ENCODE results near the gene RGS10.

Gene RGS10

DNA sequence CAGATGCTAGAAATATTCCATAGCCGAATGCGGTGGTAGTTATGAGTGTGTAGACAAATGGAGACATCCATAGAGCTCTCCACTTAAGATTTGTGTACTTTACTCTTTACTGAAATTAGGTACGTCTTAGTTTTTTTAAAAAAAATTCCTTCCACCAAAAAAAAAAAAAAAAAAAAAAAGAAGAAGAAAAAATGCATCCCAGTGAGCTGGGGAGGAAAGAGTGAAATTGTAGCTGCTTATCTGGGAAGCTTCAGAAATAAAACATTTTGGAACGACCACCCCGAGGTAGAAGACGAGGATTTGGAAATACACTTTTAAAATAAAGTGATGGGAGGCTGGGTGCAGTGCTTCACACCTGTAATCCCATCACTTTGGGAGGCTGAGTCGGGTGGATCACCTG, 53.8 kb downstream of the RGS10 start:
- DNase-seq = no peak
- H3K9me3 Mint-ChIP-seq = no peaks in the 10 kb centered on the region
- H3K4me3 Mint-ChIP-seq = no peak overlapping the region
- H3K36me3 Mint-ChIP-seq (ENCODE audit: low read depth) = no peaks in the 10 kb centered on the region
- peak overlapping the region; percentile 93 for H3K27ac Mint-ChIP-seq
- peaks cover 37% of the 10 kb centered on the region for H3K4me1 Mint-ChIP-seq (ENCODE audit: low read depth)
- no peaks in the 10 kb centered on the region for H3K27me3 Mint-ChIP-seq

DNA sequence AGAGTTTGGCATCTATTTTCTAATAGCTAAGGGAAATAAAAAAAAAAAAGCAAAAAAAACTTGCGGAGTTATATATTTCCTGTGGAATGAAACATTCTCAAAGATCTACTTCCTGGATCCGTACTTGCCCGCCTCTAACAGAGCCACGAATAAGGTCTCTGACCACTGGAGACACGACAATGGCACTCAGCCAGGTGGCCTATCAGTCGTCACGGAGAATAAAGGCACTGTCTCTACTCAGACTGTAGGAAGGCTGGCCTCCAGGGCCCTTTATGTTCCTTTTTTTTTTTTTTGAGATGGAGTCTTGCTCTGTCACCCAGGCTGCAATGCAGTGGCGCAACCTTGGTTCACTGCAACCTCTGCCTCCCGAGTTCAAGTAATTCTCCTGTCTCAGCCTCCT, 58.7 kb downstream of the RGS10 start:
- no peak overlapping the region for H3K27ac Mint-ChIP-seq
- no peaks in the 10 kb centered on the region for H3K9me3 Mint-ChIP-seq
- DNase-seq = no peak
- no peaks in the 10 kb centered on the region for H3K36me3 Mint-ChIP-seq (ENCODE audit: low read depth)
- no peaks in the 10 kb centered on the region for H3K27me3 Mint-ChIP-seq
- H3K4me3 Mint-ChIP-seq = no peak overlapping the region
- peaks cover 13% of the 10 kb centered on the region for H3K4me1 Mint-ChIP-seq (ENCODE audit: low read depth)

DNA sequence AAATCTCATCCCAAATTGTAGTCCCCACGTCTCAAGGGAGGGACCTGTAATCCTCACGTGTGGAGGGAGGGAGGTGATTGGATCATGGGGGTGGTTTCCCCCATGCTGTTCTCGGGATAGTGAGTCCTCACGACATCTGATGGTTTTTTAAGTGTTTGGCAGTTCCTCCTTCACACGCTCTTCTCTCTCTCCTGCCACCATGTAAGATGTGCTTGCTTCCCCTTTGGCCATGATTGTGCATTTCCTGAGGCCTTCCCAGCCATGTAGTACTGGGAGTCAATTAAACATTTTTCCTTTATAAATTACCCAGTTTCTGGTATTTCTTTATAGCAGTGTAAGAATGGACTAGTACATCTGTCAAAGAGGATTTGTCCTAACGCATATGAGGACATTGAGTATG, 59.5 kb downstream of the RGS10 start:
- no peaks in the 10 kb centered on the region for H3K27me3 Mint-ChIP-seq
- H3K4me3 Mint-ChIP-seq = no peak overlapping the region
- H3K4me1 Mint-ChIP-seq (ENCODE audit: low read depth) = peaks cover 19% of the 10 kb centered on the region
- H3K36me3 Mint-ChIP-seq (ENCODE audit: low read depth) = no peaks in the 10 kb centered on the region
- H3K27ac Mint-ChIP-seq = no peak overlapping the region
- DNase-seq = no peak
- no peaks in the 10 kb centered on the region for H3K9me3 Mint-ChIP-seq

DNA sequence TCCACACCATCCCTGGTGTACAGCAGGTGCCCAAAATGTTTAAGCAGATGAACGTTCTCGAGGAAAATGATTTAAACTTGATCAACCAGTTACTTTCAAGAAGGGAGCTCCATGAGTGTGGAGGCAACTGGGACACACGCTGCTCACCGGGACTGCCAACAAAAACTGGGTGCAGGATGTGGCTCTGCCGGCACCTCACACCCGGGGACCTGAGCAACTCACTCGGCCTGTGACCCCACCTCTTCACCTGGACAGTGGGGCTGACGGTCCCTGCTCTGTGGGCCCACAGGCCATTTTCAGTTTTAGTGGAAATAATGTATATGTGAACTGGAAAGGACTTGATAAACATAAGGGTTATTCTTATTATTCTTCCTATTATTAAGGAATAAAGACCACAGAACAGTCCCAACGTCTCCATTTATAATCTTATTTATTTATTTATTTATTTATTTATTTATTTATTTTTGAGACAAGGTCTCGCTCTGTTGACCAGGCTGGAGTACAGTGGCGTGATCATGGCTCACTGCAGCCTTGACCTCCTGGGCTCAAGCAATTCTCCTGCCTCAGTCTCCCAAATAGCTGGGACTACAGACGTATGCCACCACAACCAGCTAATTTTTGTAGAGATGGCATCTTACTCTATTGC, 60.6 kb downstream of the RGS10 start:
- Mint-ChIP-seq H3K27me3 (no peaks in the 10 kb centered on the region), H3K4me1 (ENCODE audit: low read depth) (peaks cover 29% of the 10 kb centered on the region), H3K27ac (no peak overlapping the region), H3K9me3 (no peaks in the 10 kb centered on the region), H3K4me3 (no peak overlapping the region), H3K36me3 (ENCODE audit: low read depth) (no peaks in the 10 kb centered on the region)
- DNase-seq = no peak

DNA sequence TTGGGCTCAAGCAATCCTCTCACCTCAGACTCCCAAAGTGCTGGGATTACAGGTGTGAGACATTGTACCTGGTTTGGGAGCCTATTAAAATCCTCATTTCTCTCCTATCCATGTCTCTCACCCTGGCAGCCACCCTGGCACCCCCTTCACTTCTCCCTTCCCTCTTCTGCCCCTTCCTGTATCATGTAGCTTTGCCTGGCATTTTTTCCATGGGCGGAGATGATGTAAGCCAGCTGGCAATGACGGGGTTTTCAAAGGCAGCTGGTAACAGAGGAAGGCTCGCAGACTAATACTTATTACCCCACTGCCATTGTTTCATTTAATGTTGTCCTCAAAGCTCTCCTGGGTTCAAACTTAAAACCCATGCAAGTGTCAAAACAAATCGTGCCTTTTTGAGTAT, 61.9 kb downstream of the RGS10 start:
- no peak for DNase-seq
- no peak overlapping the region for H3K4me3 Mint-ChIP-seq
- H3K4me1 Mint-ChIP-seq (ENCODE audit: low read depth) = peaks cover 29% of the 10 kb centered on the region
- H3K27ac Mint-ChIP-seq = no peak overlapping the region
- H3K9me3 Mint-ChIP-seq = no peaks in the 10 kb centered on the region
- H3K36me3 Mint-ChIP-seq (ENCODE audit: low read depth) = no peaks in the 10 kb centered on the region
- no peaks in the 10 kb centered on the region for H3K27me3 Mint-ChIP-seq

DNA sequence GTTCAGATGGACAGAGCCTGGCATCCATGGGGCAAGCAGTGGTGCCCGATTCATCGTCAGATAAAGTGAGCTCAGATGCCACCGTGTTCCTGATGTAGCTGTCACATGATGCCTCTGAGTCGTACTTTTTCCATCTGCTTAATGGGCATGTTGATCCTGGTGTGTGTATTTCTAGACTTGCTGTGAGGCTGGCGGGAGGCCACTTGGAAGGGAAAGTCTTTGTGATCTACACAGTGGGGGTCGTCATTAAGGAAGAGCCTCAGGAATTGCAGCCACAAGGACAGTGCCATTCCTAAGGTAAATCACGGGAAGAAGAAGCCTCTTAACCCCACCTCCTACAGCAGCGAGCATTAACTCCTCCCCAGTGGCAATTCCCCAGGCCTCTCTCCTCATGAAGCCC, 63.0 kb downstream of the RGS10 start:
- Mint-ChIP-seq H3K4me3 (no peak overlapping the region), H3K36me3 (ENCODE audit: low read depth) (no peaks in the 10 kb centered on the region), H3K4me1 (ENCODE audit: low read depth) (peaks cover 29% of the 10 kb centered on the region), H3K9me3 (no peaks in the 10 kb centered on the region), H3K27ac (peak overlapping the region; percentile 4), H3K27me3 (no peaks in the 10 kb centered on the region)
- DNase-seq = no peak

DNA sequence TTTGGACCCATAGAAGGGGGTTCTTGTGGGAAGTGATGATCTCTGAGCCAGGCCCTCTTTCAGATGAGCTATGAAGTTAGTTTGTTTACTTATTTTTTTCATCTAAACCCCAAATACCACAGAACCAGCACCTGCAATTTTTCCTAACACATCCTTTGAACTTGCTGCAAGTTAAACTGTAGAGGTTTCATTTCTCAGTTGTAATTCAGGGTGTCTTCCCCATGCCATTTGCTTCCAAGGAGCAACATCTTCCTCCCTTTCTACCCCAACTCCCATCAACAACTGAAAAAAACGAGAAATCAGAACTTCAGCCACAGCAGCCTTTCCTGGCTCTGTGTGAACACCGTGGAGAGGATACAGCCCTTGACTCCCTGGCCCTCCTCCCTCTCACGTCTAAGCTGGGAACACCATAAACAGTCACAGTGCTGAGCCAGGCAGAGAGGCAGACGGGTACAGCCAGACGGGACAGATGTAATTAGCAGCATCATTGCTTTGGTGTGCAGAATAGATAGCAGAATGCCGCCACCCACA, 63.6 kb downstream of the RGS10 start:
- Mint-ChIP-seq H3K27me3 (no peaks in the 10 kb centered on the region), H3K4me3 (peak overlapping the region; percentile 28), H3K4me1 (ENCODE audit: low read depth) (peaks cover 29% of the 10 kb centered on the region), H3K27ac (peak overlapping the region; percentile 47), H3K36me3 (ENCODE audit: low read depth) (no peaks in the 10 kb centered on the region), H3K9me3 (peaks cover 1% of the 10 kb centered on the region)
- no peak for DNase-seq

DNA sequence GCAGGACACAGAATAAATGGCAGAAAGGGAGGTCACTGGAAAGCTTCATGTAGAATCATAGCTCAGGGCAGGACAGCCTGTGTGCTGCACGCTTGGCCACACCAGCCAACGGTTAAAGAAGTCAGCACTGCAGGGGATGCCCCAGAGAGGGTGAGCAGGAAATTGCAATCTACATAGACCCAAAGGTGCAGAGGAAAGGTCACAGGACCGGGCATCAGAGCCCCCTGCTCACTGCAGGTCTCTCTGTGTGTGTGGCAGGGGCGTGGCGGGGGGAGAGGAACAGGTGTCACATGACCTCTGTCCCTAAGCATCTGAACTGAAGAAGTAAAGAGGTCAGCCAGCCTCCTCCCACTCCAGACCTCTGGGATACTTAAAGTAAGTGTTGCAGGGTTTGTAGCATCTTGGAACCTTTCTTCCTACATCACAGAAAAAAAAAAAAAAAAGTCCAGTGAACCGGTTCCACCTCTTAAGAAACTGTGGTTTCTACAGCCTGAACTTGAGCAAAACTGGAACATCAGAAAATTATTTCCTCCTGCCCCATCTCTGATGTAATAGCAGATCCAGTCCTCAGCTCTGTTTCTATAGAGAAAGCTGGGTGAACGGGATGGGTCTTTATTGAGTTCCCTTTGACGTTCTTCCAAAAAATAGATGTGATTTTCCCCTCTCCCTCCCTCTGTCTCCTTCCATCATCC, 64.3 kb downstream of the RGS10 start:
- Mint-ChIP-seq H3K4me1 (ENCODE audit: low read depth) (peaks cover 29% of the 10 kb centered on the region), H3K27me3 (no peaks in the 10 kb centered on the region), H3K9me3 (peaks cover 2% of the 10 kb centered on the region), H3K27ac (peak overlapping the region; percentile 47), H3K4me3 (peak overlapping the region; percentile 28), H3K36me3 (ENCODE audit: low read depth) (no peaks in the 10 kb centered on the region)
- DNase-seq = no peak

DNA sequence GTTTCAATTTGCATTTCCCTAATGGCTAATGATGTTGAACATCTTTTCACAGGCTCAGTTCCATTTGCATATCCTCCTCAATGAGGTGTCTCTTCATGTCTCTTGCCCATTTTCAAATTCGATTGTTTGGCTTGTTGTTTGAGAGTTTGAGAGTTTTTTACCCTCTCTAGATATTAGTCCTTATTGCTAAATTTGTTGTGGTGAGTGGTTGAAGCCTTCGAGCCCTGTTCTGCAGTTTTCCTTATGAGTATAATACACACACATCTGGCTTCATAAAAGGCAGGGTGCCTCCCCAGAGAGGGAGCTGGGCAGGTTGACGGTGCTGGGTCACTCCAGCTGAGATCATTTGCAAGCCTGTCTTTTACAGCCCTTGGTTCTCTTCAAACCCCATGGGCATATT, 65.1 kb downstream of the RGS10 start:
- Mint-ChIP-seq H3K36me3 (ENCODE audit: low read depth) (no peaks in the 10 kb centered on the region), H3K27ac (peak overlapping the region; percentile 2), H3K4me1 (ENCODE audit: low read depth) (peaks cover 29% of the 10 kb centered on the region), H3K9me3 (peaks cover 2% of the 10 kb centered on the region), H3K4me3 (no peak overlapping the region), H3K27me3 (no peaks in the 10 kb centered on the region)
- no peak for DNase-seq

DNA sequence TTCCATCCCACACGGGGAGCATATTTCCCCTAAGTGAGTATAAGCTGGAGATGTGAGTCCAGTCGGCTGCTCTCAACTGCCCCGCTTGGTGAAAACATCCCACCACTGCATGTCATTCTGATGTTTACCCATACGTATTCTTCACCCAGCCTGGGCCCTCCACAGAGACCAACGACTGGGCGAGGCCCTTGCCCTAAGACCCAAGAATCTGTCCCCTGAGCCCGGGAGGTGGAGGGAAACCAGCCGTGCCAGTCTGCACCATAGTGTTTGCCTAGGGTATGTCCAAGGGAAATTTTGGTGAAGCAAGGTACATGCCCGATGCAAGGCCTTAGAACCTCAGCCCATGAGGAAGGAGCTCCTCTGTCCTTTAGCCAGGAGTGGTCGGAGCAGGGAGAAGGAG, 67.9 kb downstream of the RGS10 start:
- no peak for DNase-seq
- Mint-ChIP-seq H3K9me3 (peaks cover 2% of the 10 kb centered on the region), H3K4me3 (no peak overlapping the region), H3K4me1 (ENCODE audit: low read depth) (peaks cover 26% of the 10 kb centered on the region), H3K27ac (no peak overlapping the region), H3K27me3 (no peaks in the 10 kb centered on the region), H3K36me3 (ENCODE audit: low read depth) (no peaks in the 10 kb centered on the region)

DNA sequence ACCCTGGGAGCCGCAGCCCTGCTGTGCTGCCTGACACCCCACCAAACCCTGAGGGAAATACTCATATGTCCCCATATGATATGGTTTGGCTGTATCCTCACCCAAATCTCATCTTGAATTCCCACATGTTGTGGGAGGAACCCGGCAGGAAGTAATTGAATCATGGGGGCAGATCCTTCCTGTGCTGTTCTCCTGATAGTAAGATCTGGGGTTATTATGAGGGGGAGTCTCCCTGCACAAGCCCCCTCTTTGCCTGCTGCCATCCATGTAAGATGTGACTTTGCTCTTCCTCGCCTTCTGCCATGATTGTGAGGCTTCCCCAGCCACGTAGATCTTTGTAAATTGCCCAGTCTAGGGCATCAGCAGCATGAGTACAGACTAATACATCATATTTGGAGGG, 68.7 kb downstream of the RGS10 start:
- Mint-ChIP-seq H3K9me3 (peaks cover 2% of the 10 kb centered on the region), H3K27me3 (no peaks in the 10 kb centered on the region), H3K27ac (no peak overlapping the region), H3K36me3 (ENCODE audit: low read depth) (no peaks in the 10 kb centered on the region), H3K4me1 (ENCODE audit: low read depth) (peaks cover 18% of the 10 kb centered on the region), H3K4me3 (no peak overlapping the region)
- DNase-seq = no peak

DNA sequence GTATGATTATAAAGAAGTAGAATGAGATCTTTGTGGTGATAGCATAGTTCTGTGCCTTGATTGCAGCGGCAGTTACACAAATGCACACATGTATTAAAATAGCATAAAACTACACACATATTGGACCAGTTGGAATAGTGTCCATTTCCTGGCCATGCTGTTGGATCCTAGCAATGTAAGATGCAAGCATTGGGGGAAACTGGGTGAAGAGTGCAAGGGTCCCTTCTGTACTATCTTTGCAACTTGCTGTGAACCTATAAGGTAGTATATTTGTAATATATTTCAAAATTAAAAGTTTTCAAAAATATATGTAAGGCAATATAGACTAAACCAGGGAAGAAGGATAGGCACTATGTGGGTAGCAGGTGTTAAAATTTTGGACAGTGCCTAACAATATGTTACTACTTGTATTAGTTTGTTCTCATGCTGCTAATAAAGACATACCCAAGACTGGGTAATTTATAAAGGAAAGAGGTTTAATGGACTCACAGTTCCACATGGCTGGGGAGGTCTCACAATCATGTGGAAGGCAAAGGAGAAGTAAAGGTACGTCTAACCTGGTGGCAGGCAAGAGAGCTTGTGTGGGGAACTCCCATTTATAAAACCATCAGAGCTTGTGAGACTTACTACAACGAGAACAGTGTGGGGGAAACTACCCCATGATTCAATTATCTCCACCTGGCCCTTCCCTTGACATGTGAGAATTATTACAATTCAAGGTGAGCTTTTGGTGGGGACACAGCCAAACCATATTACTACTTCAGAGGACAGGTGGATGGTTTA, 71.4 kb downstream of the RGS10 start:
- peaks cover 9% of the 10 kb centered on the region for H3K4me1 Mint-ChIP-seq (ENCODE audit: low read depth)
- H3K36me3 Mint-ChIP-seq (ENCODE audit: low read depth) = no peaks in the 10 kb centered on the region
- no peak overlapping the region for H3K4me3 Mint-ChIP-seq
- no peak for DNase-seq
- H3K27me3 Mint-ChIP-seq = no peaks in the 10 kb centered on the region
- H3K9me3 Mint-ChIP-seq = peaks cover 2% of the 10 kb centered on the region
- H3K27ac Mint-ChIP-seq = no peak overlapping the region

DNA sequence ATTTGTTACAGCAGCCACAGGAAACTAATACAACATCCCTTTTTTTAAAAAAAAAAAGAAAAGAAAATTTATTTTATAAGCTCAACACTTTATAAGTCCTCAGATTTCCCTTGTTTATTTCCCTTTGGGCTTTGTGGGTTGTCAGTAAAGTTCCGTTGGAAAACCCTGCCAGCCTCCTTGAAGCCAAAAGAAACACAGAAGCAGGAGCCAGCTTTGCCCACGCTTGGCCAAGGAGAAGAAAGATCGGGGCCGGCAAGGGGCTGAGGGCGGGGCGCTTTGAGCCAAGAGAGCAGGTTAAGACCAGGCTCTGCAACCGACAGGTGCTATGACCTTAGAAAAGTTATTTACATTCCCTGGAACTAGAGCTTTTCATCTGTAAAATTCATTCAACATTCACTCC, 72.7 kb downstream of the RGS10 start:
- Mint-ChIP-seq H3K4me1 (ENCODE audit: low read depth) (peaks cover 11% of the 10 kb centered on the region), H3K27ac (no peak overlapping the region), H3K36me3 (ENCODE audit: low read depth) (no peaks in the 10 kb centered on the region), H3K4me3 (no peak overlapping the region), H3K9me3 (peaks cover 2% of the 10 kb centered on the region), H3K27me3 (no peaks in the 10 kb centered on the region)
- no peak for DNase-seq

DNA sequence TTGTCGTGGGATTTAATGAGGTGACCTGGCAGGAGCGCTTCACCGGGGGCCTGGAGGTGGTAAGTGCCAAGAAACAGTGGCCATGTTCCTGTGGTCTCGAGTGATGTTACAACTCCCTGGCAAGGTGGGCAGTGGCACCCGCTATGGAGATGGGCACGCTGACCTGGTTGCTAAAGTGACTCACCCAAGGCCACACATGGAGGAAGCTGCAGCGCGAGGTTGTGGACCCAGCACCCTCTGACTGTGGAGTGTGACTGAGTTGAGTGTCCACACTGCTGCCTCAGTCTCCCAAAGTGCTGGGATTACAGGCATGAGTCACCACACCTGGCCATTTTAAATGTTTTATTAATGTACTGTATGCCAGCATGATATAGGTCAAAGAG, 73.2 kb downstream of the RGS10 start:
- no peak overlapping the region for H3K27ac Mint-ChIP-seq
- H3K36me3 Mint-ChIP-seq (ENCODE audit: low read depth) = no peaks in the 10 kb centered on the region
- DNase-seq = no peak
- no peaks in the 10 kb centered on the region for H3K27me3 Mint-ChIP-seq
- peaks cover 2% of the 10 kb centered on the region for H3K9me3 Mint-ChIP-seq
- H3K4me1 Mint-ChIP-seq (ENCODE audit: low read depth) = peaks cover 11% of the 10 kb centered on the region
- H3K4me3 Mint-ChIP-seq = no peak overlapping the region

Measured in activated T-cell treated with anti-CD3 and anti-CD28 coated beads, Interleukin-2, amount 50 U/mL, for 24 hours (primary cell).